T1000 (cell line): ENCODE measurements around the gene XCL1.
"Not testable (repeated sequence)": the region's sequence is repeated elsewhere in the genome, so short reads cannot be mapped to it uniquely, and the experiment has no call there.

ENCODE experiments used
- DNase-seq: peaks from one replicate; lab custom pipeline; 2025; ENCODE audit warnings: mixed read lengths; lab: John Stamatoyannopoulos, UW

The XCL1 gene

GRCh38 chr1:168576245-168576688, at the start of gene XCL1:
Gene XCL1 (plus strand): TSS chr1:168576605. CDS start chr1:168576638, 33 bp downstream.
- DNase-seq: not testable (repeated sequence)

DNA sequence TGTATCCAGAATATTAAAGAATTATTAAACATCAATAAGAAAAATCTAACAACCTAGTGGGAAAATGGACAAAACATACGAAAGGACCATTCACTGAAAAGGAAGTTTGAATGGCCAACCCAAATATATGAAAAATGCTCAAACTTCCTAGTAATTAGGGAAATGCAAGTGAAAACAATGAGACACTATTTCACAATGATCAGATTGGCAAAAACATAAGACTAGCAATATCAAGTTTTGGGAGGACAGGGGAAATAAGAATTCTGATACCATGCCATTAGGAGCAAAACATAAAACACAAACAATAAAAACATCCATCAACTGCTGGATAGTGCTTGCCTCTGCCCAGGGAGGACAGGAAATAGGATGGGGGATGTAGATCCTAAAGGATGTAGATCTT, 46.9 kb upstream of the XCL1 start:
- no peak for DNase-seq

DNA sequence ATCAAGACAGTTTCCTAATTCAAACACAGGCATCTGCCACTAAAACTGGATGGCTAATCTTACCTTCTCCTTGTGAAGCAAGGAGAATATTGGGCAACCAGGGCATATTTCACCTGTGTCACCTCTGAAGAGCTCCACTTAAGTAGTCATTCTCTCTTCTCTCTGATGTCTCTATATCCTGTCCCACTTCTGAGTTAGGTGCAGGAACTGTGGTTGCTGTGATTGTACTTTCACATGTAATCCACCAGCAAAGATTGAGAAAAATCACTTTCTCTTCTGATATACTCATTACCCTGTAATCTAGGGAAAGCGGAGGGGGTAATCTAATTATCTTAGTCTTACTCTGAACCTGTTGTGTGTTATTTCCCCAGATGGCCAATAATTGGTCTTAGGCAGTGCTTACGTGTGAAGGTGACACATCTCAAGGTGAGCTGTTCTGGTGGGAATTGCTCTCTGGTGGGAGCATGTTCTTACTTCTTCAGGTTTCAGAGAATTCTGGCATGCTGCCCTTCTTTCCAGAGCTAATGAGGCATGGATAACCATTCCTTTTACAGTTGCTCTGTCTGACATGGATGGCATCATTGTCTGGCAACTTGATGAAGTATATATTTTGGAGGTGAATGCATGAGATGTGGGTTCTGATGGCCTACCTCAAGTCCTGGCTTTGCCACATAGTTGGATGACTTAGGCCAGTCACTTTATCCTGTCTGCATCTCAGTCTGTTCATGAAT, 44.6 kb upstream of the XCL1 start:
- no peak for DNase-seq

DNA sequence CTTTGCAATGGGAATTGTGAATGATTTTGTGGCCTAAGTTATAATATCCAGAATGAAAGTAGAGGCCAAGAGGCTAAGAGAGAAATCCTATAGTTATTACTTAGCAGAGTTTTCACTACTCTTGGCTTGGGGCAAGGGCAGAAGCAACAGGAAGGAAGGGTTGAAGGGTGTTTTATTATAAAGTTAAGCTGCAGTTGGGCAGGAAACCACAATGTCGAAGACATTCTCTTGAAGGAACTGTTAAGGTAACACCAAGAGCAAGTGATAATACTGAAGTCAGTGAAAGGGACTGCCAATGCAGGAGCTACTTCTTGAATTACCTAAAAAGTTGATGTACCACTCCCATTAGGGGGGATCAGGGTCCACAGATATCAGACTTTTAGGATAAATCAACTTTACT, 40.9 kb upstream of the XCL1 start:
- DNase-seq: no peak

DNA sequence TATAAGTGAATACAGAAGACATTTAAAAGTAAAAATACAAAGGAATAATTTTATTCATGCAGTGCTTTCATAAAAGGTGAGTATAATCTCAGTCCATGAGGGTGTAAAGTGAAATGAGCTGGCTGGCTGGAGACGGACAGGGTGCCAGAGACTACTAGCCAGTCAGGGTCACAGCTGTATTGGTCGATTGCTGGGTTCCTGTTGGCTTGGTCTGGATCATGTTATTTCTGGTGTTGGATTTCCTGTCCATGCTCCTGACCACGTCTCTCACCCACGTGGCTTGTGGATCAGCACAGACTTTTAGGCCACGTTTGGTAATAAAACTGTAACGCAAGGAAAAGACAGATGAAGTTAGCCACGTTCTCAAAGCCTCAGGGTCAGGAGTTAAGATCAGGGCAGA, 35.6 kb upstream of the XCL1 start:
- DNase-seq: not testable (repeated sequence)

GRCh38 chr1:168542978-168543377, 33.4 kb upstream of the XCL1 start:
- not testable (repeated sequence) for DNase-seq

GRCh38 chr1:168543840-168544498, 32.4 kb upstream of the XCL1 start, which contains the start of gene XCL2:
Gene XCL2 (minus strand): TSS chr1:168543997. CDS start chr1:168543964, 33 bp downstream.
- DNase-seq: not testable (repeated sequence)

- DNase-seq: not testable (repeated sequence)
These were observed 30.5 kb upstream of the XCL1 start for GRCh38 chr1:168545678-168546552.

- DNase-seq: not testable (repeated sequence)
These were observed 29.9 kb upstream of the XCL1 start for GRCh38 chr1:168546553-168546895.

DNA sequence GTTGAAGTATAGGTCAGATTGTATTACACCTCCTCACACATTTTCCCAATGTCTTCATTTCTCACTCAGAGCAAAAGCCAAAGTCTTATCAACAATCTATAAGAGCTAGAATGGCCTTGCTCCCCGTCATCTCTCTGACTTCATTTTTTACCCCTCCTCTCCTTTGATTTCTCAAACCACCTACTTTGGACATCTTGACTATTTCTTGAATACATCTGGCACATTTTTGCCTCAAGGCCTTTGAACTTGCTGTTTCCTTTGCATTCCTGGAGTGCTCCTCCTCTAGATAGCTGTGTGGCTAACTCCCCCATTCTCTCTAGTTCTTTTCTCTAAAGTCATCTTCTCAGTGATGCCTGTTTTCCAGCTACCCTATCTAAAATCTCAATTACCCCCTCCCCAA, 25.4 kb upstream of the XCL1 start:
- no peak for DNase-seq

- DNase-seq: no peak
These were observed 24.7 kb upstream of the XCL1 start for GRCh38 chr1:168551688-168552087.

- no peak for DNase-seq
These were observed 23.4 kb upstream of the XCL1 start for GRCh38 chr1:168552961-168553360.

DNA sequence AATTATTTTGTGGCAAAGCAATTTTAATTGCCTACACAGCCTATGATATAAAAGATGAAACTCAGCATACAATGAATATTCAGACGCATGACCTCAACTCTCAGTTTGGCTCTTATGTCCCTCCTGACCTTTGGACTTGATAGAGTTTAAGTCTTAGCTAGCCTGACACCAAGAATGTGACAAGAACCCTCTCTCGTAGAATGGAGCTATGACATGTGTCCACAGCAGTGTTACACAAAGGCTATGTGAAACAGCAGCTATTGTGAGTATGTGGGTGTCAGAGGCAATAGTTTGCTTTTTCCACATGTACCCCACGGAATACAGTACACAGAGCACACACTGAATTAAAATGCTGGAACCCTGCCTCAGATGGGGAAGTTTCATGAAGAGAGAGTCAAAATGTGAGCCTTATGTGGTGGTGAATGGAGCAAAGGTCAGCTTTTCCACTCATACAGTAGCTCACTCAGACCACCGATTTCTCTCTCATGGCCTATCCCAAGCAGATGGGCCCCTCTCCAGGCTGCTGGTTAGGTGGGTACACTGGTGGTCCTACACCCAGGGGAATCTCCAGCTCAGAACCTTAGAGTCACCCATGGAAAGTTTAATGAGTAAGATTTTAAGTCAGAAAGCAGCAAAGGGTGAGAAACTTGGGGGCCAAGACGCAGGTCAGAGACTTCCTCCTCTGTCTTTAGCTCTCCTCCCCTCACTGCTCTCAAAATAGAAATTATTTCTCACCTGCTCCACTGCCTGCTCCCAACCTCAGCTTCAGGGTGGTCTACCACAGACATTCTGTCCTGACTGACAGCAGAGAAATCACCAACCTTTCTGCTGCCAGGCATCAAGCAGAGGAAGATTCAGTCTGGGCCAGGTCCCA, 22.5 kb upstream of the XCL1 start:
- DNase-seq: no peak

- no peak for DNase-seq
These were observed 21.6 kb upstream of the XCL1 start for GRCh38 chr1:168554603-168555483.

- no peak for DNase-seq
These were observed 20.8 kb upstream of the XCL1 start for GRCh38 chr1:168555508-168556046.

DNA sequence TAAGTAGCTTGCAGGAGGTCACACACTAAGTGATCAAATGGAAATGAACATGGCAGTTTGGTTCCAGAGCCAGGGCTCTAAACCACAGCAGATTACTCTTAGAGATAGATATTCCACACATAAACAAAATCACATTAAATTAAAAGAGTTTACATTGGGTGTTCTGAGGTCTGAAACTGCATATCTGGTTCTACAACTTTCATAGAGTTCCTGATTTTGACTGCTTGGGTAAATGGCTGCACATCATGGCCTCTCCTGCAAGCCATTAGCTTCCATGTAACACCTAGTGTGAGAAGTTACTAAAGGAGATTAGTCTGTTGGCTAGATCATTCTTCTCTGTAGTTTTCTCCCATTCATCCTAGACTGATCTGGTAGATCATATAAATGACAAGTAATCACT, 19.8 kb upstream of the XCL1 start:
- DNase-seq: no peak

DNA sequence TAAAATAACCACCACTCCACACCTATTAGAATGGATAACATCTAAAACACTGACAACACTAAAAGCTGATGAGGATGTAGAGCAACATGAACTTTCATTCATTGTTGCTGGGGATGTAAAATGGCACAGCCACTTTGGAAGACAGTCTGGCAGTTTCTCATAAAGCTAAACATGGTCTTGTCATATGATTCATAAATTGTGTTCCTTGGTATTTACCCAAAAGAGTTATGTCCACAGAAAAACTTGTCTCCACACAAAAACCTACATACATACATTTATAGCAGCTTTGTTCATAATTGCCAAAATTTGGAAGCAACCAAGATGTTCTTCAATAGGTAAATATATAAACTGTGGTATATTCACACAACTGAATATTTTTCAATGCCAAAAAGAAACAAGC, 16.0 kb upstream of the XCL1 start:
- DNase-seq: no peak

DNA sequence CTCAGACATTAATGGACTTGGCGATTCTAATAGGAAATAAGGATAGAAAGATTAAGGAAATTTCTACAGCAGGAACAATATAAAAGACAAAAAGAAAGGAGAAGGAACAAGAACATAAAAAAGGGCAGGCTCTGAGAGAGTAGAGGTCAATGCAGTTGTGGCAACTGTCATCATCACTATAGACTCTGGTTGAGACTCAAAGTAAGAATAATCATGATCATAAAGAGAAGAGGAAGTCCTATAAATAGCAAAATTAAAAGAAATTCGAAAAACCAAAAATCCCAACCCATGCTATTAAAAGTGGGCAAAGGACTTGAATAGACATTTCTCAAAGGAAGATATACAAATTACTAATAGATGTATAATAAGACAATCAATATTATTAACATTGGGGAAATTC, 14.4 kb upstream of the XCL1 start:
- DNase-seq: no peak

DNA sequence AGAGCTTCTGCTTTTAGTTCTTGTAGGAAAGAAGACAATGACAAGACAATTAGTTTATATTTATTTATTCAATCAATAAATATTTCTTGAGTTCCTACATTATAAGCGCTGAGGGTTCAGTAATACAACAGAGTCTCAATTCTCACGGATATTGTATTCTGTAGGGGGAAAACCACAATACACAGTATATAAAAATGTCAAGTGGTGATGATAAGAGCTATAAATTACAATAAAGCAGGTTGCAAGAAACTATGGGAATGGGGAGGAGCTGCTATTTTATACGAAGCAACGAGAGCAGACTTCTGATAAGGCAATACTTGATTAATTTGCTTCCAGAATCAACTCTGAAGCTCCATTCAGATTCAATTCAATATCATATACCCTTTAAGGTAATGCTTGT, 10.6 kb upstream of the XCL1 start:
- no peak for DNase-seq

DNA sequence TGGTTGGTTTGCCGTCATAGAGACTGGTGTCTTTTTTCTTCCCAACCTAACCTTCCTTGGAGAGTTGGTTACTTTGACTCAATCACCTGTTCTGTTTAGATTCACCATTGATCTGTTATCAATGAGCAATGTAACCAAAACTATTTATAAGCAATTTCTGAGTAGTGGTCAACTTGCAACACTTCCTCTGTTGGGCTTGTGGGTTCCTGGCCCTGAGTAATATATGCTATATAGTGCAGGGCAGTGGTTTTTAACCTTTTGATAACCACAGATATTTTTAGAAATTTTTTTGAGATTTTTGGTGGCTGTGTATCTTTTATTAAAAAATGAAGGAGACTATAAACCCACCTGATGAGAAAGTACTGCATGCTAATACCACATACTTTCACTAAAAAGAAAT, 9.4 kb upstream of the XCL1 start:
- DNase-seq: no peak
